ENCODE data around the gene CPNE2.
"Not testable (repeated sequence)": the region's sequence is repeated elsewhere in the genome, so short reads cannot be mapped to it uniquely, and the experiment has no call there.

CPNE2 gene

DNA sequence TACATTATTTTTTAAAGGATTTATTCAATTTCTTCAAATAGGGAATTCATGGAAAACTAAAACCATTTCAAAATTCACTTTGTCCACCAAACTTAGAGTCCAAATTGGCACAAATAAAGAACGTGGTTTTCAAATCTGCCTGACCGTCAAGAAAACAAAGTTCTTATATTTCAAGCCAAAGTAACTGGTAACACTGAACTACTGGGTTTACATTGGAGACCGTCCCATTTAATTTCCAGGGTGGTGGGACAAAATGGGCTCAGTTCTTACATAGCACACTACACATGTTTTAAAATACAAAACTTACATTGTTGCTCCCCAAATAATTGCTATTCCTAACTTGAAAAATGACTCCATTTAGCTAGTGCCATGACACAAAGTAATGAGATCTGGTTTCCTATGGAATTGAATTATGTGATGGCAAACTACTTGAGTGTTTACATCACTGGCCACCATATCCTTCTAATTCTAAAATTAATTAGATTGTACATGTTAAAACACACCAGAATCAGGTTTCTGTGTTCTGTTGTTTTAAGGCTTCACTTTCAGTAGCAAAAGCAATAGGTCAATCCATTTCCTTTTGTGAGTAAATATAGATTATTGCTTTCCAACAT, 86.9 kb downstream of the CPNE2 start:
- no peak for ATAC-seq

DNA sequence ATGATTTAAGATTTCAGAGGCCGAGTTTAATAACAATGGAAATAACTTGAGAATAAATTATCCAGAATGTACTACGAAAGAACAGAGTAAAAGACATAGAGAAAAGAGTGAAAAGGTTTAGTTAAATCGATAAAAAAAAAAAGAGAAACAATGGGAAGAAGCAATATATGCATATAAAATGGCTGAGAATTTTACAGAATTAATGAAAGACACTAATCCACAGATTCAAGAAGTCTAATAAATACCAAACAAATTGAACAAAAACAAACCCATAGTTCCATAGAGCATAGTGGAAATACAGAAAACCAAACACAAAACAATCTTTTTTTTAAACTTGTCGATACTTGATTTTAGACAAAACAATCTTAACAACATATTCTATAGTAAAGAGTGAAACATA, 91.7 kb downstream of the CPNE2 start:
- no peak for ATAC-seq

GRCh38 chr16:57184887-57185445, 92.6 kb downstream of the CPNE2 start:
- ATAC-seq = no peak

DNA sequence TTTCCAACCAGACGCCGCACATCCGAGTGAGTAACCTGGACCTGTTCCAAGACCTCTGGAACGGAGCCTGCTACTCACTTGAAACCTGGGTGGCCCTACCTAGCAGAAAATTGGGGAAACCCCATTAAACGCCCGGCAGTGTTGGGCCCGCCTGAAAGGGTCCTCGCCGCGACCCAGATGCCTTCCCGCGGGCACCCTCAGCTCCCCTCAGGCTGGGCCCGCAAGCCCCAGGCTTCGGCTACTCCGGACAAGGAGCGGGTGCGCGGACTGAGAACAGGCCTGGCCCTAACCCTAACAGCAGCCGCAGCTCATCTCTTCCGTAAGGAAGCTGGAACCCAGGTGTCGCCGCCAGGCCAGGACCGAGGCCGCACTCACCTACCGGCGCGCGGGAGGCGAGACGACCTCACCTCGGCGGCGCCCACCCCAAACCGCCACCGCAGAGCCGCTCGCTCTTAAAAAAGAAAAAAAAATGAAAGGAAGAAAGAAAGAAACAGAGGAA, 93.1 kb downstream of the CPNE2 start:
- peak; percentile 6 to 8 for ATAC-seq

- ATAC-seq = peak; percentile 94 to 96
Observed at GRCh38 chr16:57185945-57186871, 93.8 kb downstream of the CPNE2 start, which contains the start of the genes PSME3IP1 and RSPRY1. Gene PSME3IP1 (minus strand): TSS chr16:57186039. CDS start chr16:57173854, 12,185 bp downstream. Gene RSPRY1 (plus strand): TSS chr16:57186329. CDS start chr16:57204659, 18,330 bp downstream.

DNA sequence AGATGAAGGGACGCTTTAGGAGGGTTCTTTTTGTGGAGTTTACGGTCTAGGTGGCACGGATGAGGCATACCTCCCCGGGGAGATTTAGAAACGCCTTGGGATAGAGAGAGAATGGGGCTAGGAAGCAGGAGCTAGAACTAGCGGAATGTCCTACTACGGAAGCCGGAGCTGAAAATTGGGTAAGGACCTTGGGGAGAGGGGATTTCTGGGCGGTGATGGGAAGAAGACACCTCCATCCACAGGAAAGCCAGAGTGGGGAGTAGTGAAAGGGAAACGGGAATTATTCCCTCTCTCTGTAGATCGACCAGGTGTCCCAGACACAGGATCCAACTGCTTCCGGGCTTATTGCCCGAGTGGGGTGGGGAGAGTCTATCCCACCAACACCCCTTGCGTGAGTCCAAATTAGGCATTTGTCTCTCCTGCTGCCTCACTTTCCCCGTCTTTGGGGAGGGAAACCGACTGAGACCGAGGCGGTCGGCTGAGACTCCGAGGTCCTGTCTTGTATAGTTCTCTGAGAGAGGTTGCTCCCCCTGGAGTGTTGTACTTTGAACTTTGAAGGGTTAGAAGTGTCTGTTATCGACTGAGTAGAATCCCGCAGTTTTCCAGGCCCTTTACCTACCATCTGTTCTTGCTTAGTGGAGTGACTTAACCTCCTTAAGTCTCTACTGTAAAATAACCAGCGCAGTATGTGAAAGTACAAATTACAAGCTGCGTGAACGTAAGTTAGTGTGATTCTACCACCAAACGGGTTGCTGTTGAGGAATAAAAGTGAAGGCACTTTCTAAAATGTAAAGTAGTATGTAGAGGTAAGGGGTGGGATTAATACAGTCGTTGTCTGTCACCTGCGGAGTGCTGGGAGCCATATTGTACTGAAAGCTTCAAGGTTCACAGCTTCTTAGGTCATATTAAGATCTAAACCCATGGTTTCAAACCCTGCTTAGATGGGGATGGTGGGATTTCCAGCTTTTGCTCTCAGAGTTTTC, 94.8 kb downstream of the CPNE2 start:
- ATAC-seq = no peak

GRCh38 chr16:57187902-57188710, 95.7 kb downstream of the CPNE2 start:
- not testable (repeated sequence) for ATAC-seq

GRCh38 chr16:57188711-57189002, 96.3 kb downstream of the CPNE2 start:
- ATAC-seq = no peak

DNA sequence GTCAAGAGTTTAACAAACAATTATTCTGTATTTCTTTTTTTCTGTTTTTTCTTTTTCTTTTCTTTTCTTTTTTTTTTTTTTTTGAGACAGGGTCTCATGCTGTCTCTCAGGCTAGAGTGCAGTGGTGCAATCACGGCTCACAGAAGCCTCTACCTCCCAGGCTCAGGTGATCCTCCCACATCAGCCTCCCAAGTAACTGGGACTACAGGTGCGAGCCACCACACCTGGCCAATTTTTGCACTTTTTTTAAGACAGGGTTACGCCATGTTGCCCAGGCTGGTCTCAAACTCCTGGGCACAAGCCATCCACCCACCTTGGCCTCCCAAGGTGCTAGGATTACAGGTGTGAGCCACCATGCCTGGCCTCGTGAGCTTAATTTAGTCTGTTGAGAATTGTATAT, 97.1 kb downstream of the CPNE2 start:
- not testable (repeated sequence) for ATAC-seq

DNA sequence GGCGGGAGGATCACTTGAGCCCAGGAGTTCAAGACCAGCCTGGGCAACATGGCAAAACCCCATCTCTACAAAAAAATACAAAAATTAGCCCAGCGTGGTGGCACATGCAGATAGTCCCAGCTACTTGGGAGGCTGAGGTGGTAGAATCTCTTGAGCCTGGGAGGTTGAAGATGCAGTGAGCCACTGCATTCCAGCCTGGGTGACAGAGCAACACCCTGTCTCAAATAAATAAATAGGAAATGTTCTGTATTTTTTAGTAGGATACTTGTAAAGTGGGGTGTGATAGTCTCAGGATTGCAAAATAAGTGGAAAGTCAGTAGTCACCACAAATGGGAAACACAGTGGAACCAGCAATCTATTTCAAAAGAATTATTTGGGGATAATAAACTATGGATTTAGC, 97.8 kb downstream of the CPNE2 start:
- no peak for ATAC-seq

DNA sequence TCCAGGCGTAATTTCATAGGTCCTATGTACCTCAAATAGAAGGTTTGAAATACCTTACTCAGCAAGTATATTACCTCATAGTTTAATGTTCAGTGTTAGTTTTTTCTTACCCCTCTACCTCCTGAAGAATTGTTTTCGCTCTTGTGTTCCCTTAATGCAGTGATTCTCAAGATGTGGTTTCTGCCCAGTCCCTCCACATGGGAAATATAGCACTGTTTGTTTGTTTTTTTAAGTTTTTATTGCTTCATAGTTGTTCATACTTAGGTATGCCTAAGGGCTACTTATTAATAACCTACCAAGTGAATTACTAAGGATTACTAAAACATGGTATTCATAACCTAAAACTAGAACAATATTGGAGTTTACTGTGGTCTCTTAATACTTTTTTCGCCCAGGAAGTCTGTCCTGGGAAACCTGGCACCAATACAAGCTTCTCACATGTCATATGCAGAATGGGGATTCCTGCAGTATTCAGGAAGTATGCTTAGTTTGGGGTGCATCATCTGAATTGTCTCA, 98.7 kb downstream of the CPNE2 start:
- ATAC-seq = no peak

GRCh38 chr16:57192146-57192545, 99.8 kb downstream of the CPNE2 start:
- ATAC-seq = no peak

GRCh38 chr16:57192720-57193486, 100.5 kb downstream of the CPNE2 start:
- no peak for ATAC-seq

DNA sequence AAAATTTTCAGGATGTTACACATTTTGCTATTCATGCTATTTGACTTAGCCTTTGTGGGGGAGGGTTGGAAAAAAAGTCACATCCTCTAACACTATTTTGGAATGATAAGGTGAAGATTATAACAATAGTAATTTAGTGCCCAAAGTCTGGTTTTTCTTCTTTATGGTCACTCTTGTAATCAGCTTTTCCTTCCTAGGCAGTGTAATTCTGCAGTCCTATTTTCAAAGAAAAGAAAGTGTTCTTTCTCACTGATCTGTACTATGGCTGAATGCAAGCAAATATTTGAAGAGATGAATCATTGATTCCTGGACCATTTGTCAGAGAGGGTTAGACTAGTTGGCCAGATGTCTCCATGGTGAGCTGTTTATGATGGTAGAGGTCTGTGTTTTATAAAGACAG, 102.1 kb downstream of the CPNE2 start:
- ATAC-seq = no peak

DNA sequence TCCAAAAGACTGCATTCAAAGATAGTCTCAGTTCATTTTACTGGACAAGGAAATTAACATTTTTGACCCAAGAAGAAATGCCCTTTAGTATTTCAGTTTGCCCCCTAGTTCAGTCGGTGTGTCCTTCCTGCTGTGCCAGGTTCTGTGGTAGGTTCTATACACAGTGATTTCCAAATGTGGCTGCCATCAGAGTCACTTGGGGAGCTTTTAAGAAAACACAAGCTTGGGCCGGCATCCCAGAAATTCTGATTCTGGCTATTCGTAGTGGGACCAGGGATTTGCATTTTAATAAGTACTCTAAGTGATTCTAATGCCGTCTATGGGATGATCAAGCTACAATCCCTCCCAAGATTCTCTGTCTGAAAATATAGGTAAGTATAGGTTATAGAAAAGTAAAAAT, 103.9 kb downstream of the CPNE2 start:
- ATAC-seq = no peak

GRCh38 chr16:57196753-57197152, 104.4 kb downstream of the CPNE2 start:
- no peak for ATAC-seq

Data from activated CD4-positive, CD25-positive, alpha-beta regulatory T cell treated with anti-CD3 and anti-CD28 coated beads, Interleukin-2, amount 50 U/mL, for 24 hours (primary cell).